ENCODE results near the gene LECT2.

LECT2 gene

DNA sequence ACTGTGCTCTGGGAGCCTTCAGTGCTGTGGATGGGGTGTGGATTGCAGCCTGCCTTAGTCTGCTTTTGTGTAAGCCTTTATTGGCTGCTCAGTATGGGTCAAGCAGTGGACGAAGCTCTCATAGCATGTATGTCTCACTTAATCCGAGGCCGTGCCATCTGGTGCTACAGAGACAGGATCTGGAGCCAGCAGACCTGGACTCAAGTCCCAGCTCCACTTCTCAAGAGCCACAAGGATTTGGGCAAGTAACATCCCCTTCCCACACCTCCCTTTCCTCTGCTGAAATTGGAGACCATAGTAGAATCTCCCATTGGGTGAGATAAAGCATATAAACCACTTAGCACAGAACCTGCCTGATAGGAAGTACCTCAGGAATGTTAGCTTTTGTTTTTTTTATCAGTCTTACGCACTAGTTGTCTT lies 23.4 kb upstream of the LECT2 start:
- no peak for DNase-seq

- DNase-seq = no peak
Measured at GRCh38 chr5:135977375-135977928, 22.7 kb upstream of the LECT2 start.

DNA sequence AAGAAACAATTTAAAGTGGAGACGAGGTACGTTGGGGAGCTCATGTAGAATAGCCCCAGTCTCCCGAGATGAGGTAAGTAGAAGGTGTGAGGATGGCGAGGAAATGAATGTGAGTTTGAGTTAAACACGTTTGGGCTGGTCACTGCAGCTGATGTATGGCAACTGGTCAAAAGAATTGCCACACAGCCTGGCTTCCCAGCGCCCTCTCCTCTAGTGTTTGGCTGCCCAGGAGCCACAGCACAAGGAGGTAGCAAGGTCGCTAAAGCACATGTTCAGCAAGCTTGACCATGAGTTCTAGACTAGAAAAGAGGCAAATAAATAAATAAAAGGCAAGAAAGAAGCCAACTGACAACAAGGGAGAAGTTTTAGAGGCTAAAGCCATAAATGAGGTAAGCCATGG lies 21.4 kb upstream of the LECT2 start:
- DNase-seq = no peak

DNA sequence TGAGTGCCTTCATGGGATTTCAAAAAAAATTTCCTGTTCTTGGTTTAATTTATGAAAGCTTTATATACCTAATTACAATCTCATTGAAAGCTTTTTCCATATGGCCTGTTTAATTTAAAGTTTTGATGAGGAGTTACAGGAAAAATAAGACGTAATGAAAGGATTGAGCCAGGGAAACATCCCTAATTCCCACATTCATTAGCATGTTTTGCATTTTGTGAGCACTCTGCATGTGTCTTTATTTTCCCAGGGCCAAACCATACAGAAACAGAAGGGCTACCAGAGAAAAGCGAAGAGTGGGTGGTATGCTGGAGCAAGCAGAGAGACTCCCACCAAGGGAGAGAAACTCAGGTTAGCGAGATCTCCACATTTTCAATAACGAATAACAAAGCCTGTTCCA lies 20.3 kb upstream of the LECT2 start:
- no peak for DNase-seq

GRCh38 chr5:135974021-135974600 lies 19.3 kb upstream of the LECT2 start:
- no peak for DNase-seq

GRCh38 chr5:135973323-135974020 lies 18.7 kb upstream of the LECT2 start:
- no peak for DNase-seq

DNA sequence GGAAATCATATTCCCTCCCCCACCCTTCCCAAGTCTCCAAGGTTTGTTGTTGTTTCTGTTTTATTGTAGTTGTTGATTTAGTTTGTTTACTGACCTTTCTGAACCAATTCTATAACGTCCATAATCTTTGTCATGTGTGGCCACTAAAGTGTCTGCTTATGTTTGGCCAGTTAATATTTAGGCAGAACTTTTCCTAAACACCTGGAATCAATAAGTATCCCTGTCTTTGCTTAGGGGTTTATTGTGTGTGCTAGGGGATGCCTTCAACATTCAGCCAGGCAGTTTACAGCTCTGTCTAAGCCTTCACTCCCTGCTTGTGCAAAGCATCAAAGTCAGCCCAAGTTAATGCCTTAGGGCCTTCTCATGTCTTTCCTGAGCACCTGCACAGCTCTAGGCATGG lies 16.9 kb upstream of the LECT2 start:
- DNase-seq = no peak

DNA sequence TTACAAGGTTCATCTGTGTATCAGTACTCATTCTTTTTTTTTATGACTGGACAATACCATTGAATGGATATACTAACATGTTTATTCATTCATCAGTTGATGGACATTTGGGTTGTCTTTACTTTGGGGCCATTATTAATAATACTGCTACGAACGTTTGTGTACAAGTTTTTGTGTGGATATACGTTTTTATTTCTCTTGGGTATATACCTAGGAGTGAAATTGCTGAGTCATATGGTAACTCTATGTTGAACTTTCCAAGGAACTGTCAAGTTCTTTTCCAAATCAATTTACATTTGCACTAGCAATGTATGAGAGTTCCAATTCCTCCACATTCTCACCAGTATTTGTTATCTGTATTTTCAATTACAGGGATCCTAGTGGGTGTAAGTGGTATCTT lies 12.0 kb upstream of the LECT2 start:
- no peak for DNase-seq

DNA sequence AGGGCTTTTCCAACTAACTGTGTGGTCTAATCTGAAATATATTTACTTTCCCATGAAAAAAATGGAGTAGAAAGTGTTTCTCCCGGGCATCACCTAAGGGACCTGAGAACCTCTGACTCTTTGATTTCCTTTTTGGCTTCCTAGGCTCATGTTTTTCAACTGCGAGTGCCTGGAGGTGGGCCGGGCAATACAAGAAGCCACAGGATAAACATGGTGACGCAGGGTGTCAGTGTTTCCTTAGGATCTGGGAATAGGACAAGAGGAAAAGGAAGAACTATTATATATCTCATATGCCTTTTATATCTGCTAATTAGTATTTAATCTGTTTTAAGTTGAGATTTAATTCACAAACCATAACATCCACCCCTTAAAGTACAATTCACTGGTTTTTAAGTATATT lies 11.4 kb upstream of the LECT2 start:
- no peak for DNase-seq

- DNase-seq = no peak
Measured at GRCh38 chr5:135965504-135965903, 10.7 kb upstream of the LECT2 start.

- DNase-seq = no peak
Measured at GRCh38 chr5:135964670-135965320, 10.0 kb upstream of the LECT2 start.

DNA sequence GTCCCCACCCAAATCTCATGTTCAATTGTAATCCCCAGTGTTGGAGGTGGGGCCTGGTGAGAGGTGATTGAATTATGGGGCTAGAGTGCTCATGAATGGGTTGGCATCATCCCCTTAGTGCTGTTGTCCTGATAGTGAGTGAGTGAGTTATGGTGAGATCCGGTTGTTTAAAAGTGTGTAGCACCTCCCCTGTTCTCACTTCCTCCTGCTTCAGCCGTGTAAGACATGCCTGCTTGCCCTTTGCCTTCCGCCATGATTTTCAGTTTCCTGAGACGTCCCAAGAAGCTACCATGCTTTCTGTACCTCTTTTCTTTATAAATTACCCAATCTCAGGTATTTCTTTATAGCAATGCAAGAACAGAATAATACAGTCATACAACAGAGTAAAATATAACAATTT lies 742 bp upstream of the LECT2 start:
- DNase-seq = no peak

- DNase-seq = no peak
Measured at GRCh38 chr5:135953850-135954249, 933 bp downstream of the LECT2 start.

GRCh38 chr5:135952683-135953082 lies 2.1 kb downstream of the LECT2 start:
- DNase-seq = no peak

- no peak for DNase-seq
Measured at GRCh38 chr5:135951807-135952206, 3.0 kb downstream of the LECT2 start.

DNA sequence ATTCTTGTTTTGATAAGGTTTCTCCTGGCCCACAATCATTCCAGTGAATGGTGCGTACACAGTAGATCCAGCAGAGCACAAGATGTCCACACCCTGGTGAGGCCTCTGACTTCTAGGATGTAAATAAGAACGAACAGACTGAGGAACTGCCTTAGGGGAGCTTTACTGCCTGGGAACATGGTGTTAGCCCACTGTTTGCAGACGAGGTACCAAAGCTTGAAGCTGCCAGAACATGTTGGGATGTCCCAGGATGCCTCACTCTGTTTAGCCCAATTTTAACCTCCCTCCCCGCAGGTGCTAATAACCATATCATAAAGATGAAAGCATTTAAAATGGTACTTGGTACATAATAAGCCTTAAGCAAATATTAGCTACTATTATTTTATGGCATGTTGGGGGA lies 3.5 kb downstream of the LECT2 start:
- DNase-seq = no peak

GRCh38 chr5:135950611-135951010 lies 4.2 kb downstream of the LECT2 start:
- no peak for DNase-seq

GRCh38 chr5:135944967-135945560 lies 9.7 kb downstream of the LECT2 start:
- peak; percentile 86 for DNase-seq

DNA sequence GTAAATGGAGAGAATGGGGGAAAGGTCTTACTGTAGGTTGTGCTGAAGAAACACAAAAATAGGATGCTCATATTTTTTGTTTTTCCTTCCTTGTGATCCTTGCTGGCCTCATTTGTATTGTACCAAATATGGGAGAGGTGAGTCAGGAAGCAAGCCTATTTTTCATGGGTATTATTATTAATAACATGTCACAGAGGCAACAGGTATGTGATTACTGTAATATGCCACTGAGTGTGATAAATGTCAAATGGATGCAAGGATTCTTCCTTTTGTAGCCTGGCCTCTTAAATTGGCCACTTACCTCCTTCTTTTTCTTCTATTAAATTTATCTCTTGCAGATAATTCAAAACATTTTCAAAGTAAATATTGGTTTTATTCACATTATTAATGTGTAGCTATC lies 10.2 kb downstream of the LECT2 start:
- no peak for DNase-seq

GRCh38 chr5:135942202-135942771 lies 12.5 kb downstream of the LECT2 start:
- peak; percentile 8 for DNase-seq

DNA sequence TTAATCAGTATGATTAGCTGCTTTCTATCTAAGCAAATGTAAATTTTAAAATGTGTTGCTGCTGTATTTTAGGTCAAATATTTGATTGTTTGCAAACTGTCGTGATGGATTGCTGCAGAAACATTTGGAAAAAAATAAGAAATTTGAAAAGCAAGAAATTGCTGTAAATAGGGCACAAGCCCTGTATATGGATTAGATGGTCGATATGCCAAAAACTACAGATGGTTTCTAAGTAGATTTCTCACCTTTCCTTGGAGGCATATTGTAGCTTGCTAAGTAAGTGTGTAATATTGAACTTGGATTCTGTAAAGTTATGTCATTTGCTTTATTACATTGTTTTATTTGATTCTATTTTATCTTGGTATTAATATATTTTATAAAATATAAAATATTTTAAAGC lies 13.1 kb downstream of the LECT2 start:
- DNase-seq = no peak

DNA sequence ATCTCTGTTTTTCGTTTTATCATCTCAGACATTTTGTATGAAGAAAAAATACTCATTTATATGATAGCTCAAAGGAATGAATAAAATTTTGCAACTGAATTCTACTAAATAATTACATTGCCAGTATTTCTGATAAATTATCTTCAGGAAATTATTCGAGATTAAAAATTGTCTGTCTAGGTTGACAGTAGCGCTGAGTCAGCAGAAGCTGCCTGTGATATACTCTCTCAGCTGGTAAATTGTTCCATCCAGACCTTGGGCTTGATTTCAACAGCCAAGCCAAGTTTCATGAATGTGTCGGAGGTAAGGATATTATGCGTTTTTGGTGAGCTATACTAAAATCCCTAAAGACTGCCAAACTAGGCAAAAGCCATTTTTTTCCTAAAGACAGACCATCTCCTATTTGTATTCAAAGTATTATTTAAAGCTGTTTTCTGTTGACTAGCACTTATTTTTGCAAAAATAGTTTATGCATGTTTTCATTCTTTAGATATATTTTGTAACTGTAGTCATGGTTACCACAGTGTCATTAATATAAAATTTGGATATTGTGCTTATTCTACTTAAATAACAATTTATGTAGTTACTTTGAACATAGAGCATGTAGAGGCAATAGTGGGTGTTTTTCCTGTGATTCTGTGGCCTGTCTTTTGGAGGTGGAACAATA lies 17.4 kb downstream of the LECT2 start:
- no peak for DNase-seq

- DNase-seq = no peak
Measured at GRCh38 chr5:135934939-135935338, 19.8 kb downstream of the LECT2 start.

Measured in NCI-H345 (cell line).